Inflammatory macrophage (primary cell): Measurements from ENCODE around the gene ATP9B.
A peak's percentile ranks its signal among the peaks of the same experiment; 100 is the strongest.

Source experiments
- DNase-seq, 2 donors: peaks; one replicate each; pipeline ENCODE4 v3.0.0-alpha.2; 2020 to 2022

ATP9B gene

DNA sequence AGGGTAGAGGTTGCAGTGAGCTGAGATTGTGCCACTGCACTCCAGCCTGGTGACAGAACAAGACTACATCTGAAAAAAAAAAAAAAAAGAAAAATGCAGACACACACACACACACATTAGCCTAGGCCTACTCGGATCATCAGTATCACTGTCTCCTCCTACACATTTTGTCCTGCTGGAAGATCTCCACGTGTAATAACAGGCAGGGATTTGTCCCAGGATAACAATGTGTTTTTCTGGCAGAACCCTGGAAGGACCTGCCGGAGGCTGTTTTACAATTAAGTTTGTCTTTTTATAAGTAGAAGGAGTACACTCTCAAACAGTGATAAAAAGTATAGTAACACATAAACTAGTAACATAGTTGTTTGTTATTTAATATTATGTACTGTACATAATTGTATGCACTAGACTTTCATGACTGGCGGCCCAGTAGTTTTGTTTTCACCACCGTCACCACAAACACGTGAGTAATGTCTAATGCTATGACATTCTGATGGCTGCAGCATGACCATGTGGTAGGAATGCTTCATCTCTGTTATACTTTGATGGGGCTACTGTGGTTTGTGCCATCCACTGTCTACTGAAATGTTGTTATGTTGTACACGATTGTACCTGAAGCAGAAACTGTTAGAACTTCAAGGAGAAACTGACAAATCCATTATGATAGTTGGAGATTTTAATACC, 130.6 kb downstream of the ATP9B start:
- no peak for DNase-seq

DNA sequence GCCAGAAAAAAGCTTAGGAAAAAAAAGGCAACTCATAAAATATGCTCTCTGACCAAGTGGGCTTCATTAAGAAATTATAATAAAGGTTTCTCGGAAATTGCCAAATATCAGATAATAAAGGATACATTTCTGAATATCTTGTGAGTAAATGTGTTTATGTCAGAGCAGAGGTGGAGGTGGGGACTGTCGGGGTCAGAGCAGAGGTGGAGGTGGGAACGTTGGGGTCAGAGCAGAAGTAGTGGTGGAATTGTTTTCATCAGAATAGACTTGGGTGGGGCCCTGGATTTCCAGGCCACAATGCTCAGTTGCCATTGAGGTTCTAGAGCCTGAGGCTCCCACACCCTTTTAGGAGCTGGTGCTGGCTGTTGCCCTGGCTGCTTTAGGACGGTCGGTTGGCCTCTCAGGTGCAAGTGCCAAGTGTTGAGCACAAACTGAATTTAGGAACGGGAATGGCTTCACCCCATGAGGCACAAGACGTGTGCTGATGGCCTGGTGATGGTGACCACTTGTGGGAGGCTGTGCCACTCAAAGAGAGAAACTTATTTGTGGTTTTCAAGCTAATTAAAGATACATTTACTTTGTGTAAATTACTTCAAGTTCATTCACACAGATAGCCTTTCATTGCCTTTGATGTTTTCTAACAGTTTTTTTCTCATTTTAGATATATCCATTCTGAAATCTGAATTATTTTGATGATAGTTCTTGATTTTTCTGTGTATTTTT, 131.5 kb downstream of the ATP9B start:
- DNase-seq: peak in 1 of 2 donors; percentile 23

DNA sequence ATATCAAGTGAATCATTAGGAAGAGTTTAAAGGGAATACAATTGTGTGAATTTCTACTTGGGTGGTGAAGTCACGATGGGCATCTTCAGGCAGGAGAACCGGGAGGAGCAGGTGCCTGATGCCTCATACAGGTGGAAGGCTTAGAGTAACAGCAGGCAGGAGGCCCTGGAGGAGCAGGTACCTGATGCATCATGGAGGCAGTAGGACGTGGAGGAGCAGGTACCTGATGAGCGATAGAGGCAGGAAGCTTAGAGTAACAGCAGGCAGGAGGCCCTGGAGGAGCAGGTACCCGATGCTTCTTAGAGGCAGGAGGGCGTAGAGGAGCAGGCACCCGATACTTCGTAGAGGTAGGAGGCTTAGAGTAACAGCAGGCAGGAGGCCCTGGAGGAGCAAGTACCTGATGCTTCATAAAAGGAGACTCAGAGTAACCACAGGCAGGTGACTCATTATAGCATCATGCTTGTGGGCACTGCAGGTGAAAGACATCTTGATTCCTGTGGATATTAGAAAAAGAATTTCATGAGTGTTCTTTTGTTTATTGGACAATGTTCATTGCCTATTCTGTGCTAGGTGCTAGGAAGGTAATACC, 133.9 kb downstream of the ATP9B start:
- DNase-seq: no peak

DNA sequence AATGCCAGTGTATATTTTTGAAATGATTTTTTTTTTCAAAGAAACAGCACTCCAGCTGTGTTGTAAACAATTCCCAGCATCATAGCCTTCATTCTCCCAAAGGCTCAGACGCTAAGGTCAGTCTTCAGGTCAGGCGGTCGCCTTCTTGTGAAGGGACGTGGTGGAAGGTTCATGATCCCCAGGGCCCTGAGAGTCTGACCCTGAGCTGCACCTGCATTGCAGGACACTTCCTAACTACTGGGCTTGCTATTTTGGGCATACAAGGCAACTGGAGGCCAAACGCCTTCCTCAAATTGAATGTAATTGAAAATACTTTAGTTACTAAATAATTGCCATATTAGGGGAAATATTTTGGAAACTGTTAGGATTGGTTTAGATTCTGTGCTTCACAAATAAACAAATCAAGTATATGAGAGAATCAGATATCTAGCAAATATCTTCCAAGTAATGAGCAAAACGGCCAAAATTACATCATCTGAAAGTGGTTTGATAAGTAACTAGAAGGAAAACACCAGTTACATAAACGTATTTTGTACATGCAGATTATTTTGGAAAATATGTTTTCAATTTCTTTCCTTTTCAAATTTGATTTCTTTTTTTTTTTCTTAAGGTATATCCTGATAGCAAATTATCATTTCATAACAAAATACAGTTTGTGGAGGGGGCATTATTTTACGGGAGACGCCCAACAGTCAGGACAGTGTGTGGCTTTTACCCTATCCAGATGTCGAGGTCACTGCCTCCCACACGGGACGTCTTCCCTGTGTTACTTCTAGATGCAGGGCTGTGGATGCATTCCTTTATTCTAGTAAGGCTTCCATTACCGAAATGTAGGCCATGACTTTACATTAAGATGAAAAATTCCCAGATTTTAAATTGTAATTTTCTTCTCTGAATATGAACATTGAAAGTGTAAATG, 136.0 kb downstream of the ATP9B start:
- DNase-seq: no peak

DNA sequence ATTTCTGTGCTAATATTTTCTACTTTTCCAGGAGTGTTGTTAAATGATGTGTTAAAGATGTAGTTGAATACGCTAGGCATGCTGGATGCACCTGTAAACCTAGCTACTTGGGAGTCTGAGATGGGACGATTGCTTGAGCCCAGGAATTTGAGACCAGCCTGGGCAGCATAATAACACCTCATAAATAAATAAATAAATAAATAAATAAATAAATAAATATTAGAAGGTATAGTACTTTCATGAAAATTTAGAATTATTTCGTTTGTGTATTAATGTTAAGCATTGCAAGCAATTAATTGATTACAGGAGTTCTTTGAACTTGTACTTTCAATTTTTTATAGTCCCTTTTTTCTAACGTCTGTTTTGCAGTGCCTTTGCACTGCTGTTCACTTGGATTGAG, 137.2 kb downstream of the ATP9B start:
- no peak for DNase-seq

DNA sequence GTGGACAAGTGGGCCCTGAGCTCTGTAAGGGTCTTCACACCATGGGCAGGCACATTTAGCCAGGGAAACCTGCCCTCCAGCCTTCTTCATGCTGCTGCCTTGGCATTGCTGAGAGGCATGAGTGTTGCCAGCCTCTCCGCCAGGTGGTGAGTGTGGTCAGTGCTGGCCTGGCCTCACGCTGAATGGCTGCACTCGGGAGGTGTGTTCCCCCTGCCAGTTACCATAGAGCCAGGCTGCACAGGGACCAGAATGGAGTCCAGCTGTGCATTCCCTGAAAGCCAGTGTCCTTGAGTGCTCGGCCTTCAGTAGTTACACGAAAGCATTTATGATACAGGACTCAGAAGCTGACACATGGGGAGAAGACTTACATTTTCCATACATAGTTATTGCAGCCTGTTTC, 139.7 kb downstream of the ATP9B start:
- DNase-seq: no peak

DNA sequence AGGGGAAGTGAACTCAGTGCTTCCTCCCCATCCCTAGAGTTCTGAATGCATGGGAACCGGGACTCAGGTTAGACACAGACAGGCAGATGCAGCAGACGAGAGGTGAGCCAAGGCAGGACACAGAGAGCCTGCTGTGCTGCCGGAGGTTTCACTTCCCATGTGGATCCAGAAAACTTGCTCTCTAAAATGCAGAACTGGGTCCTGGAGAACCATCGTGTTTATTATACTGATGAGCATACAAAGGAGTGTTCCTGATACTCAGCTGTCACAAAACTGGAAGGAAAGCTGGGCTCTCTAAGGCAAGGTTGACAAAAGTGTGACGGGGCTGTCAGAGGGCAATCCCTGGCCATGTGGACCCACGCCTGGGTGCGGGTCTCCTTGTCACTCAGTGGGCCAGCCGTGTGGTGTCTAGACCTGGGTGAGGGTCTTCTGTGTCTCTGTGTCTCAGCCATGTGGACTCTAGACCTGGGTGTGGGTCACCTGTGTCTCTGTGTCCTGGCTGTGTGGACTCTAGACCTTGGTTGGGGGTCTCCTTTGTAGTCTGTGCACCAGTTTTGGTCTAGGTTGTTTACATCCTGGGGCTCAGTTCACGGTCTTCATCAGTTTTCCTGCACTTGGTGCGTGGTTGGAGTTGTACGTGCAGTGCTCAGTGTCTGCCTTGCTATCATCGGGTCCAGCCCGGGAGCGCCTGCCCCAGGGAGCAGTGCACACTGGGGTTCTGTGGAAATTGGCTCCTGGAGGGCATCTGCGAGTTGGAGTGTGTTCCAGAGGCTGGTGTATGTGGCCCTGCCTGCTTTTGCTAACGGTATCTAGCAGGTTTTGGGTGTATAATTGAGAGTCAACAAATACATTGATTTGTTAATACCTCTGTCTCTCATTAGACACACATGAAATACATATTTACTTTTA, 141.1 kb downstream of the ATP9B start:
- peak; percentile 8 to 18 for DNase-seq

DNA sequence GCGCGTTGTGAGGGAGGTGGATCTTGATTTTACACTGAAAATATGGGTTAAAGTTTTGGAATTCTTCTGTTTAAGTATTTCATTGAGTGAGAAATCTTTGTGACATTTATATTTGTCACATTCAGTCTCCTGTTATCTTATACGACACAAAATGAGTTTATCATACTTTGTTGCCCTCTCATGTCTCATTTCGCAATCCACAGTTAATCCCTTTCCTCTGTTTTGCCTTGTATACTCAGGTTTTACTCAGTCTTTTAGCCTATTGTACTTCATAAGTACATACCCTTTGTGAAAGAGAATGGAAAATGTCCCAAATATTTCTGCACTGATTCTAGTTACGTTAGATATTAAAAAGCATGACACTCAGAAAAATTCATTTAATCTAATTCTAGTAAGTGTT, 142.7 kb downstream of the ATP9B start:
- no peak for DNase-seq

DNA sequence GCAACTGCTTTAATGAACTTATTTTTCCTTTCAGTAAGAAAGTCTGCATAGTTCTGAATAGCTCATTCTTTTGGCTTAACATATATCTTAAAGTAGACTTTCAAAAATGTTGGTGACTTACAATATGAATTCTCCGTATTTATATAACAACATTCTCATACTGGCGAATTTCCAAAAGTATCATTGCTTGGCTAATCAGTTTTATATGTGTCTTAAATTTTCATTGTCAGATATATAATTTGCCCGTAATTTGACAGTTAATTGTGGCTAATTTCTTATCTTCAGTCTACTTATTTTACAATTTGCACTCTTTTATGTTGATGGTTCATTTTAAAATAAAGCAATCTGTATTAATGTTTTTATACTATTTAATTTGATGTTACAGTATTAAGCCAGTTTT, 144.9 kb downstream of the ATP9B start:
- DNase-seq: no peak

DNA sequence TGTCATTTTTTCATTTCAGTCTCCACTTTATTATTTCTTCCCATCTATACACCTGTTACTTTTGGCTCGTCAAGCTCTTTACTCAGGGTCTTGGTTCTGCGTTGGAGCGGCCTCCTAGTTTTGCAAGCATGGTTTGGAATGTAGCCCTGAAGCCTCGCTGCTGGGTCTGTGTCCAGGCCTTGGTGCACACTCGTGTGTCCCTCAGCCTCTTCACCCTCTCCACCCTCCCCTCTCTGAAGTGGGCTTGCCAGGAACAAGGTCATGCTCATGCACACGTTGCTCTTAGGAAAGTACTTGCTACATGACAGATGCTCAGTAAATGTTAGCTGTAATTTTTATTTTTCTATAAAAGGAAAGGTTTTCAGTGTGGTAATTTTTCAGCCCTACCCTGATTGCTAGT, 147.0 kb downstream of the ATP9B start:
- no peak for DNase-seq

DNA sequence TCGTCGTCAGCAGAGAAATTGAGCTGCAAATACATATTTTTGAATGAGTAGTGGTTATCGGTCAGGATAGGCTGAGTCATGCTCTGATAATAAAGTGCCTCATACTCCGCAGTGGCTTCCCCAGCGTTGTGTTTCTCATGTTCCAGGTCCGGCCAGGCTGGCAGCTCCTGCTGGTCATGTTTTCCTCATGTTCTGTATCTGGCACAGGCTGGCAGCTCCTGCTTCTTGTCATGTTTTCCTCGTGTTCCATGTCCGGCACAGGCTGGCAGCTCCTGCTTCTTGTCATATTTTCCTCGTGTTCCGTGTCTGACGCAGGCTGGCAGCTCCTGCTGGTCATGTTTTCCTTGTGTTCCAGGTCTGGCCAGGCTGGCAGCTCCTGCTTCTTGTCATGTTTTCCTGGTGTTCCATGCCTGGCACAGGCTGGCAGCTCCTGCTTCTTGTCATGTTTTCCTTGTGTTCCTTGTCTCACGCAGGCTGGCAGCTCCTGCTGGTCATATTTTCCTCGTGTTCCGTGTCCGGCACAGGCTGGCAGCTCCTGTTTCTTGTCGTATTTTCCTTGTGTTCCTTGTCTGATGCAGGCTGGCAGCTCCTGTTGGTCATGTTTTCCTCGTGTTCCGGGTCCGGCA, 148.9 kb downstream of the ATP9B start:
- no peak for DNase-seq

DNA sequence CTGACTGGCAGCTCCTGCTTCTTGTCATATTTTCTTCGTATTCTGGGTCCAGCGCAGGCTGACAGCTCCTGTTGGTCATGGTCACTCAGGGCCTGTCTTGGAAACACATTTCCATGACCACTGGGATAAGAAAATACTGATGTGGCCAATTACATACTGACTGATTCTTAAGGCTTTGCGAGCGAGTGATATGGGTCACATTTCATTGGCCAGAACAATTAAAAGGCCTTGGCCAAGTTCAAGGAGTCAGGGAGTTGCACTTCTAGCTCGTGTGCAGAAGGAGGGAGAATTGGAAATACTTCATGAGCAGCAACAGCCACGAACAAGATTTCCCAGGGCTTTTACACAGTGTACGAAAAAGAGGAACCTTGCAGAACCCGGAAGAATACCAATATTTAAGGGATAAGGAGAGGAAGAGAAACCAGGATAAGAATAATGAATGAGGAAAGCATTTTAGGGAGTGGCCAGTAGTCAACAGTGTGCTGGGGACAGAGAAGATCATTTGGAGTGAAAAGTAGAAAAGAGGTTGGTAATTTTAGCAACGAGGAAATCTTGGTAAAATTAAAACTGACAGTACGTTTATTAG, 149.5 kb downstream of the ATP9B start:
- peak; percentile 56 to 74 for DNase-seq

DNA sequence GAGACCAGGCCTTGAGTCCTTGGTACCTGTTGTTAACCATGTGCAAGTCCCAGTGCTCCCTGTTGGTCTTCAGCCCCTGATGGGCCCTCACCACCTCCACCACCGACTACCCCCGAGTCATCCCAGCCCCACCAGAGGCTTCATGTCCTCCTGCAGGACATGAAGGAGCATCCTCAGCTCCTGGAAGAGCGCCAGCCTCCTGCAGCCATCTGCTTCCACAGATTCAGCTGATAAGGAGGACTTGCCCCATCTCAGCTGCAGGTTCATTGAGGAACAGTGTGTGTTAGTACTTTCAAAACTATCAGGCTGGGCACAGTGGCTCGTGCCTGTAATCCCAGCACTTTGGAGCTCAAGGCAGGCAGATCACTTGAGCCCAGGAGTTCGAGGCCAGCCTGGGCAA, 151.9 kb downstream of the ATP9B start:
- no peak for DNase-seq

DNA sequence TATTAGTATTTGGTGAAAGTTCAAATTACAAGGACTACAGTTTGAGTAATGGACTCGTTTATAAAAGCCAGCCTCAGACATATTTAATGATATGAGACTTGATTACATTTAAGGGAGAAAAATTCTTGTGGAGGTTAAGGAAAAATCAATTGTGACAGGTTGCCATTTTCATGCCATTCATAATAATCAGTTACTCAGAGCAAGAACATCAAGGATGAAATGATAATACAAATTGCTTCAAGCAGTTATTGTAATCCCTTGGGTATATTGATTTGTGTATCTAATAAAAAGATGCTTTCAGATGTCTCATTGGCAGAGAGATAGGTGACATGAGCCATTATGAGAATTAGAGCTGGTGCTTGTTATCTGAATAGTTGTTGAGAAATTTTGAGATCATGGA, 153.6 kb downstream of the ATP9B start:
- no peak for DNase-seq

DNA sequence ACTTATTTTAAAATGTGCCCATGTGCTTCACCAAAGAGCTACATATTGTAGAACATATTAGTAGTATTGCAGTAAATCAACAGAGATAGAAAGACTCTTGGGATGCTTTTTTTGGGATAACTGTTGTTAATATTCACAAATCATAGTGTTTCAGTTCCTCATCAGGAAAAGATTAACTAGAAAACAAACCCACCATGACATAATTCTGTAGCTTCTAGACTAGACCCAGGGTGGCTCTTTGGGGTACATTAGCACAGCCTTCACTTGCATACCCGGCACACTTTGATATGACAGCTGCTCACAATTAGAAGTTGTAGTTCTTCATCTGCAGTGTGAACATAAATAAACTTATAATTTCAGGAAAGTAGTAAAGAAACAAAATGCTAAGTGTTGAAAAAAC, 154.2 kb downstream of the ATP9B start:
- no peak for DNase-seq

DNA sequence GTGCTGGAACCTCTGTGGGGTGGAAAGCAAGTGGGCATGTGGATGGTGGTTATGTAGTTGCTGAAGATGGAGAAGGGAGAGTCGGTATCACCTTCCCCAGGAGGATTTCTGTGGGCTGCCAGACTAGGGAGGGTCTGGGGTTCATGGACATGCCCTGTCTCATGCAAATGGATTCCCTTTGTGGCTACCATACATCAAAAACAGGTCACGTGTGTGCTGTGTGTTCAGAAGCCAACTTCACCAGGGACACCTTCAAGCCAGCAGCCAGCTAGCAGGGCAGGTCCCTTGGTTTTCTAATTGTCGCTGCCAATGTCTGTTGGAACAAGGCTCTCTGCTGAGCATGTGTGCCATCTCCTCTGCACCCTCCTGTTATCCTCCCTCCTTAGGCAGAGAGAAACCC, 155.2 kb downstream of the ATP9B start:
- no peak for DNase-seq

DNA sequence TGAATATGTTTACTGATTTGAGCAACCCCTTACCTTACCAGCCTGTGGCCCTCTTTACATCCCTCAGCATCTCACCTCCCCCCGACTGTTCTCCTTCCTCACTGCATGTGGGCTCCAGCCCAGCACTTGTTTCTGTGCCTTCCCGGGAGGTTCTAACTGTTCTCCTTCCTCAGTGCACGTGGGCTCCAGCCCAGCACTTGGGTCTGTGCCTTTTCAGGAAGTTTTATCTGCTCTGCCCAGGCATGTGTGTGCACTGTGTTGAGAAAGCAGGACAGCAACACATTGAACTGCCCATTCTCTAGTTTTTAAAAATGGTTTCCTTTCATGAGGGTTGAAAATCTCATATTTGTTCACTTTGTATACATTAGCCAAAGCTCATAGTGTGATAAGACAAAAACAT, 158.4 kb downstream of the ATP9B start:
- DNase-seq: peak; percentile 39 to 61

DNA sequence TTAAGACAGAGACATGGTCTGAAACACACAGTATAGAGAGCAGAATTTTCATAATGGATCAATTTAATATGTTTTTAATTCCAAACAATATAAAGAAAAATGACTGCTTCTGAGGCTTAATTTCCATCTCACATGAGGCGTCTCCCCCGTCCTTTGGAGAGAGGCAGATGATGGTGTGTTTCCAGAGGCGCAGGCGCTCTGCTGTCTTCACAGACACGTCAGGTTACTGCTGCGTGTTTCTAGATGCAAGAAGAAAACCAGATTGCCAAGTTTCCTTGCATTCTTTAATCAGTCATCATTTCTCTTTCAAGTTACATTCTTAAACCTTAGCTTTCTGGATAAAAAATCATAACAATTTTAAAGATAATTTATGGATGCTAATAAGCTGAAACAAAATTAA, 160.2 kb downstream of the ATP9B start:
- no peak for DNase-seq

DNA sequence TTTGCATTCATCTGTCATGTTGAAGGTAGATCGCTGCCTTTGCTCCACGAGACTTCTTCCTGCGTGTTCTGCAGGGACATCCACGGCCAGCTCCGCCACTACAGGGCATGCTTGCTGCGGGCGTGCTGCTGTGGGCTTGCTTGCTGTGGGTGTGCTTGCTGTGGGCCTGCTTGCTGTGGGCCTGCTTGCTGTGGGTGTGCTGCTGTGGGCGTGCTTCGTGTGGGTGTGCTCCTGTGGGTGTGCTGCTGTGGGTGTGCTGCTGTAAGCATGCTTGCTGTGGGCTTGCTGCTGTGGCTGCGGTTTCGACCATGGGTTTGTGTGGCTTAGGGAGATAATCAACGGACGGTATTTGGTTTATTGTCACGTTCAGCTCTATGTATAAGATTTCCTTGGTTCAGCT, 165.2 kb downstream of the ATP9B start:
- no peak for DNase-seq

DNA sequence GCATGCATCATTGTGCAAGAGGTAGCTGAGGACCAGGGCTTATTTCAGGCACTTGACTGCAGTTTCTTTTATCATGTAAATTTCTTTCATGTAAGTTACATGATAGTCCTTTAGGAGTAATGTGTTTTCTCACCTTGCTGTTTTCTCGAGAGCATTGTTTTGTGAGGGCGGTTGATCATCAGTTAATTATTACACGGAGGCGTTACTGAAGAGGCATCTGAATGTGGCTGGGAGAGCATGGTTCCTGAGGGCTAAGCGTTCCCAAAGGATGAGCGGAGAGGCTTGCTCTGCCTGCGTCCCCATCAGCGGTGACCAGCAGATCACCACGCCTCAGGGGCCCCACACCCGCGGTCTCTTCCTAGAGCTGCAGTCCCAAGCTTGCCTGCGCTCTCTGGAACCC, 170.4 kb downstream of the ATP9B start:
- DNase-seq: no peak

DNA sequence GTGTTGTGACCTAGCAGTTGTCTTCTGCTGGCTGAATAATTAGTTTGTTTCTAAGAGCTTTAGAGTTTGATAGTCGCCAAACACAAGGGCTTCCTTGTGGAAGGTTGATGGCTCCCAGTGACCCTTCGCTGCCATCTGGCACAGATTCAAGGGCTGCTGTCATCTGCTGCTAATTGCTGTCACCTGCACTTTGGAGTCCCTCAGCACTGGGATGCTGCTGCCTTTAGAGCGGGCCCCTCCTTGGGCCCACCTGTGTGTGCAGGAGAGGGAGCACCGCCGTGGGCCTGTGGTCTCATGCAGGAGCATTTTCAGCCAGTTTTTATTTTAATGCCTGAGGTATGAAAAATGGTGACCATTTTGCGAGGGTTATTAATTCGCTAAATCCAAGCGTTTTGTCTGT, 172.6 kb downstream of the ATP9B start:
- no peak for DNase-seq
